Measurements from ENCODE around the gene TMEM39B.

Gene TMEM39B

GRCh38 chr1:32044234-32044633 is 28.5 kb upstream of the TMEM39B start:
- no peaks in the 10 kb centered on the region for H3K9me2 ChIP-seq (ENCODE audit: low read depth, low read length)
- no peak for TF ChIP-seq EZH2 (IDR thresholded peaks at IDR 0.05; ENCODE audit: borderline replicate concordance, low read length)
- no peak for TF ChIP-seq CTCF (IDR thresholded peaks at IDR 0.05; ENCODE audit: low read length)
- H3K9me3 ChIP-seq (ENCODE audit: low read length), result no peaks in the 10 kb centered on the region
- no peak overlapping the region for H3K27ac ChIP-seq (ENCODE audit: low read depth, low read length, poor library complexity, severe bottlenecking)
- no peaks in the 10 kb centered on the region for H3K79me2 ChIP-seq (ENCODE audit: insufficient read depth, low read length)
- H2AFZ ChIP-seq (ENCODE audit: low read length), result no peak overlapping the region
- H3K36me3 ChIP-seq (ENCODE audit: insufficient read depth, low read length), result peaks cover 52% of the 10 kb centered on the region
- H3K4me3 ChIP-seq (ENCODE audit: low read depth, low read length, poor library complexity, severe bottlenecking), result no peak overlapping the region
- no peaks in the 10 kb centered on the region for H3K4me1 ChIP-seq (ENCODE audit: insufficient read depth, low read length, severe bottlenecking)
- H3K9ac ChIP-seq (ENCODE audit: low read length), result no peak overlapping the region
- H3K27me3 ChIP-seq (ENCODE audit: insufficient read depth, low read length), result no peaks in the 10 kb centered on the region
- no peaks in the 10 kb centered on the region for H4K20me1 ChIP-seq (ENCODE audit: insufficient read depth, low read length)
- H3K4me2 ChIP-seq (ENCODE audit: low read length), result no peak overlapping the region
- no peaks in the 10 kb centered on the region for H3F3A ChIP-seq (ENCODE audit: insufficient read depth, low read length)

- Histone ChIP-seq H3K4me3 (ENCODE audit: low read depth, low read length, poor library complexity, severe bottlenecking) (no peak overlapping the region), H3K79me2 (ENCODE audit: insufficient read depth, low read length) (no peaks in the 10 kb centered on the region), H3K27ac (ENCODE audit: low read depth, low read length, poor library complexity, severe bottlenecking) (no peak overlapping the region), H3F3A (ENCODE audit: insufficient read depth, low read length) (no peaks in the 10 kb centered on the region), H2AFZ (ENCODE audit: low read length) (no peak overlapping the region), H3K4me1 (ENCODE audit: insufficient read depth, low read length, severe bottlenecking) (no peaks in the 10 kb centered on the region), H3K9me2 (ENCODE audit: low read depth, low read length) (no peaks in the 10 kb centered on the region), H3K9ac (ENCODE audit: low read length) (no peak overlapping the region), H3K36me3 (ENCODE audit: insufficient read depth, low read length) (peaks cover 47% of the 10 kb centered on the region), H4K20me1 (ENCODE audit: insufficient read depth, low read length) (no peaks in the 10 kb centered on the region), H3K4me2 (ENCODE audit: low read length) (no peak overlapping the region), H3K27me3 (ENCODE audit: insufficient read depth, low read length) (no peaks in the 10 kb centered on the region), H3K9me3 (ENCODE audit: low read length) (no peaks in the 10 kb centered on the region)
- no peak for TF ChIP-seq CTCF (IDR thresholded peaks at IDR 0.05; ENCODE audit: low read length)
- no peak for TF ChIP-seq EZH2 (IDR thresholded peaks at IDR 0.05; ENCODE audit: borderline replicate concordance, low read length)
These were observed 27.0 kb upstream of the TMEM39B start for GRCh38 chr1:32045772-32046171.

GRCh38 chr1:32047701-32048100 is 25.0 kb upstream of the TMEM39B start:
- TF ChIP-seq CTCF (IDR thresholded peaks at IDR 0.05; ENCODE audit: low read length) (no peak), EZH2 (IDR thresholded peaks at IDR 0.05; ENCODE audit: borderline replicate concordance, low read length) (no peak)
- H2AFZ ChIP-seq (ENCODE audit: low read length), result no peak overlapping the region
- no peaks in the 10 kb centered on the region for H4K20me1 ChIP-seq (ENCODE audit: insufficient read depth, low read length)
- no peaks in the 10 kb centered on the region for H3K4me1 ChIP-seq (ENCODE audit: insufficient read depth, low read length, severe bottlenecking)
- no peaks in the 10 kb centered on the region for H3K79me2 ChIP-seq (ENCODE audit: insufficient read depth, low read length)
- H3K9ac ChIP-seq (ENCODE audit: low read length), result no peak overlapping the region
- no peaks in the 10 kb centered on the region for H3K9me2 ChIP-seq (ENCODE audit: low read depth, low read length)
- no peaks in the 10 kb centered on the region for H3K9me3 ChIP-seq (ENCODE audit: low read length)
- H3K27me3 ChIP-seq (ENCODE audit: insufficient read depth, low read length), result no peaks in the 10 kb centered on the region
- H3K36me3 ChIP-seq (ENCODE audit: insufficient read depth, low read length), result peaks cover 58% of the 10 kb centered on the region
- no peak overlapping the region for H3K4me3 ChIP-seq (ENCODE audit: low read depth, low read length, poor library complexity, severe bottlenecking)
- no peak overlapping the region for H3K27ac ChIP-seq (ENCODE audit: low read depth, low read length, poor library complexity, severe bottlenecking)
- no peak overlapping the region for H3K4me2 ChIP-seq (ENCODE audit: low read length)
- H3F3A ChIP-seq (ENCODE audit: insufficient read depth, low read length), result no peaks in the 10 kb centered on the region
